Stomach smooth muscle (tissue), 2 donors: ENCODE data around the gene ATIC.

ENCODE experiments used
- H3K27ac ChIP-seq: one replicate; pipeline ENCODE4 v1.7.0; 2013; ENCODE audit warnings: mild to moderate bottlenecking, low read length, inconsistent platforms
- H3K27me3 ChIP-seq, 2 donors: one replicate each; pipeline ENCODE4 v1.7.0; 2013; ENCODE audit warnings: low read length in 2 of 2; ENCODE audit not compliant: insufficient read depth in 2 of 2, control insufficient read depth in 1 of 2
- H3K36me3 ChIP-seq, 2 donors: one replicate each; pipeline ENCODE4 v1.7.0; 2013; ENCODE audit warnings: low read length in 2 of 2; ENCODE audit not compliant: control insufficient read depth in 2 of 2, insufficient read depth in 2 of 2
- H3K4me1 ChIP-seq: one replicate; pipeline ENCODE4 v1.7.0; 2013; ENCODE audit warnings: low read length; ENCODE audit not compliant: control insufficient read depth, insufficient read depth
- H3K4me3 ChIP-seq, 2 donors: one replicate each; pipeline ENCODE4 v1.7.0; 2013; ENCODE audit warnings: low read length in 2 of 2
- H3K9ac ChIP-seq, 2 donors: one replicate each; pipeline ENCODE4 v1.7.0; 2013; ENCODE audit warnings: low read length in 2 of 2, mild to moderate bottlenecking in 1 of 2
- H3K9me3 ChIP-seq, 2 donors: one replicate each; pipeline ENCODE4 v1.7.0; 2013; ENCODE audit warnings: low read length in 2 of 2; ENCODE audit not compliant: control insufficient read depth in 2 of 2
- donor health status: healthy.
- donor health status: Pancreatic carcinoma.

ATIC gene

DNA sequence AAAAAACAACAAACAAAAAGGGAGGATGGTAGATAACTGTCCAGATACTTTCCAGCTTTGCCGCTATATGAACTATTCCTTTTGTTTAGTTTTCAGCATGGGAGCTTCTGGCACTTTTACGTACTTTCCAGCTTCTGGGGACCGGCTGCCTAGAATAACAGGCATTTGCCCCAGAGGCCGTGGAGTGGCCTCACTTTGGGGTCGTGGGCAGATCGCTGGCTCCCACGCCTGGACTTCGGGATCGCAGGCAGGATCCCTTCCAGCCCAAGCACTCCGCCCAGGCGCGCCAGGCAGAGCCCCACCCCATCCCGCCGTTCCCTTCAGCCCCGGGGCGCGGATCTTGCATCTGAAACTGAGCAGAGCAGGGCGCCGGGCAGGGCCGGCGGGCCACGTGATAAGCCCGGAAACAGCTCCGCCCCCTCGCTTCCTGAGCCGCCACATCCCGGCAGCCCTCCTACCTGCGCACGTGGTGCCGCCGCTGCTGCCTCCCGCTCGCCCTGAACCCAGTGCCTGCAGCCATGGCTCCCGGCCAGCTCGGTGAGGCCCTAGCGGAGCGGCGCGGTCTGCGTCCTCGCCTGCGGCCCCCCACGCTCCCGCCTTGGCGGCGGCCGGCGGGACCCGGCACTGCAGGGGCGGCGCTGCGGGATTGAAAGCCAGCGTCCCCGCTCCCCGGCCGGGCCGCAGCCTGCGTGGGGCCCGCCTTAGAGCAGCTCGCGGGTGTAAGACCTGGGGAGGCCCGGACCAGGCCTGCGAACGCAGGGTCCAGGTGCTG is at the start of gene ATIC:
ATIC (plus strand) TSS at position 435 of the 772 bp plus-strand sequence; CDS start at position 519, 84 bp downstream.
- H3K4me1 ChIP-seq, result peaks cover 7% of the 10 kb centered on the region
- peak within 1 kb of the TSS; percentile 81 to 84 for H3K9ac ChIP-seq
- H3K4me3 ChIP-seq, result peak within 1 kb of the TSS; percentile 84 to 88

DNA sequence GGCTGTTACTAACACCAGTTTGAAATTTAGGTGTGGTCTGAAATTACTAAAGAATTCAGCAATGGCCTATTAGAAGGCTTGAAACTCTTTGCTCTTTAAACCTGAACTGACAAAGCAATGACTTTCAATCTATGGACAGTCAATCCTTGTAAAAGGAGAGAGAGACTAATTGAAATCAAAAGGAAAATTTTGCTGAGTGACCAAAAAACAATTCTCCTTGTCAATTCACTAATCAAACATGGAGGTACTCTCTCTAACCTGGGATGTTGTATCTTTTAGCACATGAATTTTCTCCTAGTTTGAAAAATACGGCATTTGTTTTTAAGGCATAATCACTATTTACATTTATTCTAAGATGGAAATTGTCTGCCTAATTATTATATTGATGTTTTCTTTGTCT is 49.6 kb upstream of the ATIC start:
- no peak overlapping the region for H3K27ac ChIP-seq
- H3K9ac ChIP-seq, result no peak overlapping the region
- H3K9me3 ChIP-seq, result no peaks in the 10 kb centered on the region
- H3K4me3 ChIP-seq, result no peak overlapping the region
- no peaks in the 10 kb centered on the region for H3K4me1 ChIP-seq
- no peaks in the 10 kb centered on the region for H3K27me3 ChIP-seq
- H3K36me3 ChIP-seq, result no peaks in the 10 kb centered on the region

More for the DNA sequence above, at the start of gene ATIC:
- Histone ChIP-seq H3K27me3 (no peaks in the 10 kb centered on the region), H3K9me3 (no peaks in the 10 kb centered on the region), H3K36me3 (no peaks in the 10 kb centered on the region), H3K27ac (peak within 1 kb of the TSS; percentile 62)

DNA sequence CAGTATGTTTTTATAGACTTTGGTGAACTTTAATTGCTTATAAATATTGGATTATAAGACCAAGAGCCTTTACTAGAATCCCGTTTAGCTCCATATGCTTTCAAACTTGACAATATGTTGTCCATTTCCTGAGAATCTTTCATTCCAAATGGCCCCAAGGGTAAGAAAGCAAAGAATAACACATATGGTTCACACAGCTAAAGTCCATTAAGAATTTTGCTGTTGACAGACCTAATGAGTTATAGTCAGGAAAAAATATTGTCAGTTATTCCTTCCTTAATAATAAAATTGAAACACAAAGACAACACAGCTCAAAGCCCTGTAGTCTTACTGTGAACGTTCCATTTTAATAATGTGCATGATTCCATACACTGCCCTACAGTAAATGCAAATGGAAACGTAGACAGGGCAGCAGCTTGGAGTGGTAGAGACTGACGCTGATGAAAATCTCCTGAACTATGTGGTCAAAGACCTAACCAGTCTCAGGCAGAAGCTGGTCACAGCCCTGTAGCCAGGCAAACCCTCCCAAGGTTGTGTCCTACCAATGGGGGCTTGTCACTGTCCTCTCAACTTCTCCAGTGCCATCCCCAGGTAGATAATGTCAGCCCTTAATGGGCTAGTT is 49.0 kb upstream of the ATIC start:
- Histone ChIP-seq H3K9ac (no peak overlapping the region), H3K4me3 (no peak overlapping the region), H3K36me3 (no peaks in the 10 kb centered on the region), H3K27ac (no peak overlapping the region), H3K27me3 (no peaks in the 10 kb centered on the region), H3K4me1 (no peaks in the 10 kb centered on the region), H3K9me3 (no peaks in the 10 kb centered on the region)

DNA sequence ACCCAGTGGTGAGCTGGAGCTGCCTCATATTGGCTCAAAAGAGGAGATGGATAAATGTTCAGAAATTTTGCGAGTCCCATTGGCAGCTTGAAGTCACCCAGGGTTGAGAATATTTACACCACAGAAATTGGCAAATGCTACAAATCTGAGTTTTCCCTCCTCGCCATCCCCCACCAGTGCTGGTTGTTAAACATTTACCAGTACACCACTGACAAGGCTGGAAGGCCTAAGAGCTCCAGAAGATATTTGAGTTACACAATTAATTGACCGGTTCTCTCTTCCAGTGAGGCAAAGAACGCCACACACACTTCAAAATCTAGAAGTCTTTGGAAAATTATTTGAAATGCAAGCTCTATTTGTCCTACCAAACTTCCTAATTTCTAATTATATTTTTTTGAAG is 47.5 kb upstream of the ATIC start:
- H3K27me3 ChIP-seq, result no peaks in the 10 kb centered on the region
- no peak overlapping the region for H3K4me3 ChIP-seq
- no peaks in the 10 kb centered on the region for H3K4me1 ChIP-seq
- no peak overlapping the region for H3K9ac ChIP-seq
- no peak overlapping the region for H3K27ac ChIP-seq
- H3K36me3 ChIP-seq, result no peaks in the 10 kb centered on the region
- no peaks in the 10 kb centered on the region for H3K9me3 ChIP-seq

DNA sequence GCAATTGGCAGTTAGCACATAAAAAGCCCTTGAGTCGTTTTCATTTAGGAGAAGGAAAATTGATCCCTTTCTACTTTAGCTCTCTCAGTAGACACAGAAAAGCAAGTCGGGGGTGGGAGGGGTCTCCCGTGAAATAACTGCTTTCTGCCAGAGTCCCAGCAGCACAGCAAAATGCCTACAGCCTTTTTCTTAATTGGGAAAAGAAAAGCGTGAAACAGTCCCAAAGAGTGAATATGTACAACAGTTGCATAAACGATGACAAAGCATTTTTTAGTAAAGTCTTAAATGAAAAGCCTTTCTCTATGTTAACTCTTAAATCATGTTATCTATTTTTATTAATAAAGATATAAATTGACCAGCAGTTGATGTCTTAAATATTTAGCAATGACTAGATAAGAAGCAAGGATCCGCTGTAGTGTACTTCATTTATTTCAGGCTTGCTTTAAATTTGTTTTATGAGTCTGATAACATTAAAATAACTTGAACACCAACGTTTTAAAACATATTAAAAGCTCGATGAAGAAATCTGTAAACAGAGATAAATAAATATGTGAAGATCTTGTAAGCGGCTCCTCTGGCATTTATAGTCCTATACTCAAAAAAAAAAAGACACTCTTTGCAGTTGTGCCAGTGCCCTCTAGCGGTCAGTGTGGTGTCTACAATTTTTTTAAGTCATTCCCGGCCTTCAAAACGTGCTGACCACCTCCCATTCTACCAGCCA is 42.3 kb upstream of the ATIC start:
- no peak overlapping the region for H3K9ac ChIP-seq
- no peaks in the 10 kb centered on the region for H3K4me1 ChIP-seq
- no peak overlapping the region for H3K27ac ChIP-seq
- no peaks in the 10 kb centered on the region for H3K27me3 ChIP-seq
- H3K36me3 ChIP-seq, result no peaks in the 10 kb centered on the region
- no peak overlapping the region for H3K4me3 ChIP-seq
- H3K9me3 ChIP-seq, result no peaks in the 10 kb centered on the region

DNA sequence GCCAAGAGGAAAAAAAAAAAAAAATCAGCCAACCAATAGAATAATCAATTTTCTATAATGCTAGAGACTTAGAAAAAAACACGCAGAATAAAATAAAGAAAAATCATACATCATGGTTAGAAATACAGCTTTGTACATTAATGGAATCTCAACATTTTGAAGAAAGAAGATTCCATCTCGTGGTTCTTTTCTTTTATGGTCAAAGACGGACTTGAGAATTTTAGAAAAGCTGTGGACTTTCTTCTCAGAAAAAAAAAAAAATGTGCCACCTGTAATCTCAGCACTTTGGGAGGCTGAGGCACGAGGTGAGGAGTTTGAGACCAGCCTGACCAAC is 41.8 kb upstream of the ATIC start:
- H3K9me3 ChIP-seq, result no peaks in the 10 kb centered on the region
- H3K9ac ChIP-seq, result no peak overlapping the region
- no peaks in the 10 kb centered on the region for H3K27me3 ChIP-seq
- H3K4me3 ChIP-seq, result no peak overlapping the region
- H3K4me1 ChIP-seq, result no peaks in the 10 kb centered on the region
- H3K36me3 ChIP-seq, result no peaks in the 10 kb centered on the region
- no peak overlapping the region for H3K27ac ChIP-seq

DNA sequence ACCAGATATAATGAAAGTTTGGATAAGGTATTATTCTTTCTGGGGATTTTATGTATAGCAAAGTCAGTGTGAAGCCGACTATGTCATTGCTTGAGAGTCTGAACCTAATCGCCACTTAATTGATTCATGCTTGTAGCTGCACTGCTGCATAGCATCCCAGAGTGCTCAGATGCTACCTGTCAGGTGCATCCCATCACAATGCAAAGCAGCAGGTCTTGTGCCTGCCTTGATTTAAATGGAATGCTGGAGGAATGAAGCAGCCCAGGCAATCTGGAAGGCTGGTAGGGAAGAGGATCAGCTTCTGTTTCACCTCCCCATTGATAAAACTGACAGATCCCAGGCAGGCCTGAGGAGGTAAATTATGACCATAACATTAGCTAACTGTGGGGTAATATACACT is 40.4 kb upstream of the ATIC start:
- no peak overlapping the region for H3K4me3 ChIP-seq
- H3K9me3 ChIP-seq, result no peaks in the 10 kb centered on the region
- H3K27ac ChIP-seq, result no peak overlapping the region
- no peaks in the 10 kb centered on the region for H3K36me3 ChIP-seq
- H3K27me3 ChIP-seq, result no peaks in the 10 kb centered on the region
- no peaks in the 10 kb centered on the region for H3K4me1 ChIP-seq
- H3K9ac ChIP-seq, result no peak overlapping the region

DNA sequence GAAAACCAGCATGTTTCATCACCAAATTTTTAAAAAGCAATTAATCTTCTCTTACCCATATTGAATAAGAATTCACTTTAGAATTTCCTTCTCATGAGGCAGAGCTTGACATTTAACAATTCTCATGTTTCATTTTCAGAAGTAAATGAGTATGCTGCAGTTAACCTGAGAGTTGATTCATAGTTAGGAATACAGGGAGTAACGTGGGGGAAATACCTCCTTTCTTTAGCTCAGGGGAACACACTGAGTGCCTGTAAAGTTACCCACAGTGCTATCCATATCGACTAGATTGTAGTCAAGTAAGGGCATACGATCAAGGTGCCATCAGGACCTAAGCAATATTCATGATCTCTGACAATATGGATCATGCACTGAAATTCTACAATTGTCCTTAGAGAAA is 38.9 kb upstream of the ATIC start:
- H3K9ac ChIP-seq, result no peak overlapping the region

DNA sequence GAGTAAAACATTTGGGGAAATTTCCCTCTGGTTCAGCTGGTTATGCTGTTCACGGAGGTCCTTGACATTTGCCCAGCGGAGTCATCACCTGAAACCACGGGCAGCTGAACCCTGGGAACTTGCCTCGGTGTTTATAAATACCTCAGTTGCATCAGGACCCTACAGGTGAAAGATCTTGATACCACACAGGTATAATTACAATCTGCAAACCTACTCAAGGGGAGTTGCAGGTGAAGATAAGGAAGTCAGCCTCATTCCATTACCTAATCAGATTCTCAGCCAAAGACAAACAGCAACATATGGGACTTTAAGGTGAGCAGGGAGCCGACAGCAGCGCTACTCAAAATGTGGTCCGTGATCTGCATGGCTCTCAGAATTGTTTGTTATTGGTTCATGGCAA is 37.0 kb upstream of the ATIC start:
- Histone ChIP-seq H3K27ac (no peak overlapping the region), H3K9ac (no peak overlapping the region), H3K4me3 (no peak overlapping the region), H3K36me3 (no peaks in the 10 kb centered on the region), H3K4me1 (no peaks in the 10 kb centered on the region), H3K27me3 (no peaks in the 10 kb centered on the region), H3K9me3 (no peaks in the 10 kb centered on the region)

More for the DNA sequence above, 38.9 kb upstream of the ATIC start:
- no peaks in the 10 kb centered on the region for H3K9me3 ChIP-seq
- H3K4me3 ChIP-seq, result no peak overlapping the region
- no peaks in the 10 kb centered on the region for H3K36me3 ChIP-seq
- no peaks in the 10 kb centered on the region for H3K27me3 ChIP-seq
- no peaks in the 10 kb centered on the region for H3K4me1 ChIP-seq
- H3K27ac ChIP-seq, result no peak overlapping the region

DNA sequence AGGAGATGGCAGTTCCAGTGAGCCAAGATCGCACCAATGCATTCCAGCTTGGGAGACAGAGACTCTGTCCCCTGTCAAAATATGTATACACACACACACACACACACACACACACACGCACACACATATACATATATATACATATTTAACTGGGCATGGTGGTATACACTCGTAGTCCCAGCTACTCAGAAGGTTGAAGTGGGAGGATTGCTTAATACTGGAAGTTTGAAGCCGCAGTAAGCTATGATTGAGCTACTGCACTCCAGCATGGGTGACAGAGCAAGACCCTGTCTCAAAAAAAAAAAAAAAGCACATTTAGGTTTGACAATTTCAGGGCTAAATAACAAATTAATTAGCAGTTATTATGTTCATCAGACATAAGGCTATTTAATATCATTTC is 36.0 kb upstream of the ATIC start:
- no peak overlapping the region for H3K9ac ChIP-seq
- no peak overlapping the region for H3K4me3 ChIP-seq
- no peaks in the 10 kb centered on the region for H3K9me3 ChIP-seq
- H3K27ac ChIP-seq, result no peak overlapping the region
- no peaks in the 10 kb centered on the region for H3K4me1 ChIP-seq
- H3K27me3 ChIP-seq, result no peaks in the 10 kb centered on the region
- H3K36me3 ChIP-seq, result no peaks in the 10 kb centered on the region

DNA sequence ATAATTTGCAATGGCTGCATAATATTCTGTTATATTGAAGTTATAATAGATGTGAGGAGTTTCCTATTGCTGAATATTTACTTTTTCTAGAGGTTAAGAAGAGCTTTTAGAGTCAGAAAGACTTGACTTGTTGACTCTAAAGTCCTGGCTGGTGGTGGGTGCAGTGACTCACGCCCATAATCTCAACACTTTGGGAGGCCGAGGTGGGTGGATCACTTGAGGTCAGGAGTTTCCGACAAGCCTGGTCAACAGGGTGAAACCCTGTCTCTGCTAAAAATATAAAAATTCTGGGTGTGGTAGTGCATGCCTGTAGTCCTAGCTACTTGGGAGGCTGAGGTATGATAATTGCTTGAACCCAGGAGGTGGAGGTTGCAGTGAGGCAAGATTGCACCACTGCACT is 33.9 kb upstream of the ATIC start:
- Histone ChIP-seq H3K9me3 (no peaks in the 10 kb centered on the region), H3K4me1 (no peaks in the 10 kb centered on the region), H3K36me3 (no peaks in the 10 kb centered on the region)

More for the DNA sequence above, 33.9 kb upstream of the ATIC start:
- H3K27me3 ChIP-seq, result no peaks in the 10 kb centered on the region
- no peak overlapping the region for H3K27ac ChIP-seq
- H3K9ac ChIP-seq, result no peak overlapping the region
- no peak overlapping the region for H3K4me3 ChIP-seq
